Stimulated activated CD4-positive, alpha-beta T cell treated with anti-CD3 and anti-CD28 coated beads, TNF-alpha, amount 100 ng/mL, for 48 hours (primary cell): ENCODE results near the gene SHISA8.
"Not testable (repeated sequence)": the region's sequence is repeated elsewhere in the genome, so short reads cannot be mapped to it uniquely, and the experiment has no call there.

Source experiments
- DNase-seq, 3 donors: peaks; one replicate each; pipeline ENCODE4 v3.0.0-alpha.2; 2020; ENCODE audit warnings: low read depth in 3 of 3

SHISA8 gene

DNA sequence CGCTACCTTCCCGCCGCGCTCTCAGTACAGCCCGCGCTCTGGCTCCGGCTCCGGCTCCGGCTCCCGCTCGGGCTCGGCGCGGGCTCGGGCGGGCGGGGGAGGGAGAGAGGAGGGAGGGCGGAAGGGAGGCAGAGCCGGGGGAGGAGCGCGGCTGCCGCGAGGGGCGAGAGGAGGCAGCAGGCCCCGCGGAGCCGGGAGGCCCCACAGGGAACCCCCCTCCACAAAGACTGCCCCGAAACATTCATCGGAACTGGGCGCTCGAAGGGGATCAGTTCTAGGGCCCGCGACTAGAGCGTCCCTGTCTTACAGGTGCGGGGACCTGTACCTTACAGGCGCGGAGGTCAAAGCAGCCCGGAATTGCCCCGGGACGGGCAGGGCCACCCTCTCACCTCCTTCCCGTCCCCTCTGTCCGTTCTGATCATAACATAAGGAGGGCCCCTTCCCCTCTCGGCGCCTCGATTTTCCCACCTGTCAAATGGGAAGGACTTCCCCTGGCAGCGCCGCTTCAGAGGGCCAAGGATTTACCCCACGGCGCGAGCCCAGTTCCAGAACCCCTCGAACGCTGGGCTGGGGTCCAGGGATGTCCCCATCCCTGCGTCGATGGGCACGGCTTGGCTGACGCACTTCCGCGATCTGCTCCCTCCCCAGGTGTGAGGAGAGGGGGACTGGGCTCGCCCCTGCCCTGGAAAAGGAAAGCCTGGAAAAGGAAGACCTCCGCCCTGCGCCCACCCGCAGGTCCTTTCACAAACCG lies at the start of gene SHISA8:
Gene SHISA8 (minus strand): TSS at position 40 of the 751 bp plus-strand sequence. CDS start 407 bp downstream, outside the sequence.
- DNase-seq = no peak

DNA sequence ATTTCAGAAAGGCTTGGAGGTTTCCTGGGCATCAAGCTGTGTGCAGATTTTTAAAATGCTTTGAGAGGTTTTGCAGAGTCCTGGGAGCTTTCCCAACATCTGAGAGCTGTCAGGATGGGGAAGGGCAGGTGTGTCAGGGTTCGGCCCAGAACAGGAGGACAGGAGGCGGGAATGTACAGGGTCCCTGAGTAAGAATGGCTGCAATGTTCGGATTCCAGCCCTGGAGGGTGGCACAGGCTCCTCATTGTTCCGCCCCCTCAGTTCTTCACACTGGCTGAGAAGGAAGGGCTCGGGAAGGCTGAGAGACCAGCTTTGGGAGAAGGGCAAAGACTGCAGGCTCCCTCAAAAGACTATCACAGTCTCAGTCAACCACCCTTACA lies 49.2 kb upstream of the SHISA8 start:
- no peak for DNase-seq

DNA sequence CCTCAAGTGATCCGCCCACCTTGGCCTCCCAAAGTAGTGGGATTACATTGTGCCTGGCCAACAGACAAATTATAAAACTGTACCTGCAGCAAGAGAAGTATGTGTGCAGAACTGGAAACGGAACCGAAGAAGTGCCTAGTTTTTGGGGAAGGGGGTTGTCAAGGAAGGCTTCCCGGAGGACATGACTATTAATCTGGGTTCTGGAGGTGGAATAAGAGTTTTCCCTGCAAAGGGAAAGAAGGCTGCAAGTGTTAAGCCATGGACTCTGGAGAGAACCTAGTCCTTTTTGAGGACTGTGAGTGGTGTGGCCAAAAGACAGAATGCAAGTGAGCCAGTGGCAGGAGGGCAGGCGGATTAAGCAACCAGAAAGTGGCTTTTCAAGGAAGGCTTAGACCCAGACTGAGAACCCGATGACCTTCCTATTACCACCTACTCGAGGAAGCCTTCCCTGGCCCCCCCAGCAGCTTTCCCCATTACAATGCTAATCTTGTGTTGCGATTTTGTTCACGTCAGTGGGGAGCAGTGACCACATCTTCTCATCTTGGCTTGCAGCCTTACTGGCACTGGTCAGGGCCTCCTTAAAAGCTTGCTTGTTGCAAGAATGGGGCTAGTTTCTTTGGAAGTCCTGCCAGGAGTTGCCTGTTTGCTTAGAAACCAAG lies 48.7 kb upstream of the SHISA8 start:
- DNase-seq = no peak

DNA sequence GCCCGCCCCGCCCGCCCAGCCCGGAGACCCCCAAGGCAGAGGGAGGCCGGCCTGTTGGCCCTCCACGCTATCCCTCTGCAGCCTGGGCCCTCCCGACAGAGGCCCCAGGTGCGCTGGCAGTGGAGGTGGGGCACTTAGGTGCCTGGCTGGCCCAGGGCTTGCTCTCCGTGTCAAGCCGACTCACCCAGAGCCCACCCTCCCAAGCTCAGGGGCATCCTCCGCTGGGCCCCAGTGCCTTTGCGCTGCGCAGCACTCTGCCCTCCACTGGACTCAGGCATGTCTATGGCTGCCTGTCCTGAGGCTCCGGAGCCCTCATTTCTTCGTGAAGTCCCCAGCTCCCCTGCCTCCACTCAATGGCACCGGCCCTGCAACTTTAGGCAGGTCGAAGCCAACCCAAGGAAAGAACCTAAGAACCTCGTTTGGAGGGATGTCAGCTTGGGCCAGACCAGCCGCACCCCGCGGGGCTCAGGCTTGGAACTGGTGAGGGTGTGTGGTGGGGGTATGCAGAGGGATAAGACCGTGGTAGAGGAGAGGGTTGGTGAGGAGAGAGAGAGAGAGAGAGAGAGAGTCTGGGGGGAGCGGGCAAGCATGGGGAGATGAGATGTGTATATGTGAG lies 43.2 kb upstream of the SHISA8 start:
- DNase-seq = no peak

DNA sequence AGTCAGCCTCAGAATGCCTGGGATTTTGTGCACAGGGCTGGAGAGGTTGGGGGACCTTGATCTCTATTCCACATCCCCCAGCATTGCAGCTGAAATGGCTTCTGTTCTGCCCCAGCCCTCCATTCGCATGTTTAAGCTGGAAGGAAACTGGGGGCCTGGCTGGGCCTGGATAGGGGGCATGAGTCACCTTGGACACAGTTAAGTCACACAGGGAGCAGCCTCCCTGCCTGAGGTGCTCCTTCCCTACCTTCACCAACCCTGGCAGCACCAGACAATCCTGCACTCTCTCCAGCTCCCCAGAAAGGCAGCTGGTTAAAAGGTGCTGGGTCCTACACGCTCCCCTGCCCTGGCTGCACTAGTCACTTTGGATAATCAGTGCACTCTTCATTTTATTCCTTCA lies 37.8 kb upstream of the SHISA8 start:
- DNase-seq = no peak

DNA sequence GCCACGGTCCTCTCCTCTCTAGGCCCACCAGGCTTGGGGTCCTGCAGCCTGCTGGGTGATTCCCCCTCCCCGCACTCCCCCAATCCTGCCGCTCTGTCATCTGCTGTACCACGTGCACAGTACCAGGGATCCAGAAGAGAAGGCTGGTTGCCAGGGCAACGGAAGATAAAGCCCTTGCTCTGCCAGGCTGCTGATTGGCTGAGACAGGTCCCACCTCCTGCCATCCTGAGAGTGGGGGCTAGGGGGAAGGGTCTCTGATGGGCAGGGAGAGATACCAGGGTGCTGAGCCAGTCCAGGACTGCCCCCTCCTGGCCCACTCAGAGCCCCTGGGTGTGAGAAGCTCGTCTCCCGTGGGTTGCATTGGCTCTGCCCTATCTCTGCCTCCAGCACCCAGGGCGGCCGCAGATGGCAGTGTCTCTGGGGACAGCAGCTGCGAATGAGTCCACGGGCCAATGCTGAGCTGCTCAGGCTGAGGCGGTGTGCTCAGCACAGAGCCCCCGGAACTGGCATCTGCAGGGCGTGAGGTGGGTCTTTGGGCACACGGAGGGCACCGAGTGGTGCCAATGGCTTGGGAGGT lies 37.1 kb upstream of the SHISA8 start, which contains the start of gene SMIM45:
Gene SMIM45 (plus strand): TSS at position 253 of the 577 bp plus-strand sequence.
- DNase-seq = no peak

DNA sequence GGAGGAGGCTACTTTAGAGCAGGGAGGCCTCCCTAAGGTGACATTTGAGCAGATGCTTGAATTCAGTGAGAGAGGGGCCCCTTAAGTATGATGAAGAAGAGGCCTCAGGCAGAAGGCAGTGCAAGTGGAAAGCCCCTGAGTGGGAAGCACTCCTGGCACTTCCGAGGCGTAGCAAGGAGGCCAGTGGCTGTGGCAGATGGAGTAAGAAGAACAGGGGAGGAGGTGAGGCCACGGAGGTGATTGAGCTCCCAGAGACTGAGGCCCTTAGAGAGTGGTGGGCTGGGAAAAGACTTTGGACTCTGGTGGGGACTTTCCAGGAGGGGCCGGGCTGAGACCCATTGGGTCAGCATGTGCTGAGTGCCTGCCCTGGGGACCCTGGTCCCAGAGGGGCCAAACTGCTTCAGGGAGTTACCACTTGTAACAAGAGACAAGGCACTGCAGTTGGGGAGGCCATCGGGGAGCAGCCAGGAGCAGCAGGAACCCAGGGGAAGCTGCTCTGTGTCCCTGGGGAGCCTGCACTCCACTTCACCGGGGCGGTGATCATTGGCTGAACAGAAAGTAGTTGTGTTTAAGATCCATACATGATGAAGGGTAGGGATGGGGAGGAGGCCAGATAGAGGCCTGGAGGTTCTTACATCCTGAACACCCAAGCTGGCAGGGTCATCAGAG lies 34.6 kb upstream of the SHISA8 start:
- DNase-seq = no peak

DNA sequence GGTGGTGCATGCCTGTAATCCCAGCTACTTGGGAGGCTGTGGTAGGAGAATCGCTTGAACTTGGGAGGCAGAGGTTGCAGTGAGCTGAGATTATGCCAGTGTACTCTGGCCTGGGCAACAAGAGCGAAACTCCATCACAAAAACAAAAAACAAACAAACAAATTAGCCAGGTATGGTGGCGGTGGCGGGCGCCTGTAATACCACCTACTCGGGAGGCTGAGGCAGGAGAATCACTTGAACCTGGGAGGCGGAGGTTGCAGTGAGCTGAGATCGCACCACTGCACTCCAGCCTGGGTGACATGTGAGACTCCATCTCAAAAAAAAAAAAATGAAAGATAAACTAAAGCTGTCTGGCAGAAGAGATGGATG lies 34.0 kb upstream of the SHISA8 start:
- DNase-seq = not testable (repeated sequence)

DNA sequence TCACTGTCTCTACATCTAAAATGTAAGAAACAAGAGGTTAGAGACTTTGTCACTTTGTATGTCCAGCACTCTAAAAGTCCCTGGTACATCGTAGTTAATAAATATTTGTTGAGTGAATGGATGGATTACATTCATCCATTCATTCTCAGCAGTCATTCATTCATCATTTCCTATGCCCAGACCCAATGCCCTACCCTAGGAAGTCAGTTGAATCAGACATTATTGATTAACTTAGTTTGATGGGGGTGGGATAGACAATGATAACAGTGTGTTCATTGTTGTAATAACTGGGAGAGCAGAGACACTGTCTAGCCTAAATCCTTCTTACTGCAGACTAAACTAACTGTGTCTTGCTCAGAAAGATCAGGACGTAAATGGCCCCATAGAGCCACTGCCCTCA lies 33.3 kb upstream of the SHISA8 start:
- DNase-seq = no peak

DNA sequence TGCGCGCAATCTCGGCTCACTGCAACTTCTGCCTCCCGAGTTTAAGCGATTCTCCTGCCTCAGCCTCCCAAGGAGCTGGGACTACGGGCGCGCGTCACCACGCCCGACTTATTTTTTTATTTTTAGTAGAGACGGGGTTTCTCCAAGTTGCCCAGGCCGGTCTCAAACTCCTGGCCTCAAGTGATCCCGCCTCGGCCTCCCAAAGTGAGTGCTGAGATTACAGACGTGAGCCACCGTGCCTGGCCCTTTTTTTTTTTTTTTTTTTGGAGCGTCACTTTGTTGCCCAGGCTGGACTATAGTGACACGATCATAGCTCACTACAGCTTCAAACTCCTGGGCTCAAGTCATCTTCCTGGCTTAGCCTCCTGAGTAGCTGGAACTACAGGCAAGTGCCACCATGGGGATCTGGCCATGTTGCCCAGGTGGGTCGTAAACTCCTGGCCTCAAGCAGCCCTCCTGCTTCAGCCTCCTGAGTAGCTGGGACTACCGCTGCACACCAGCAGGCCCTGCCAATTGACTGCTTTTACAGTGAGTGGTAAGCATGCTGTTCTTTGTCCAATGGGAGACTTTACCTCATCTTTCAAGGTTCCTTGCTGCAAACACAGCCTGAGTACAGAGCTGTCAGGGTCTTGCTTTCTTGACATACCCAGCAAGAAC lies 32.7 kb upstream of the SHISA8 start:
- no peak for DNase-seq

DNA sequence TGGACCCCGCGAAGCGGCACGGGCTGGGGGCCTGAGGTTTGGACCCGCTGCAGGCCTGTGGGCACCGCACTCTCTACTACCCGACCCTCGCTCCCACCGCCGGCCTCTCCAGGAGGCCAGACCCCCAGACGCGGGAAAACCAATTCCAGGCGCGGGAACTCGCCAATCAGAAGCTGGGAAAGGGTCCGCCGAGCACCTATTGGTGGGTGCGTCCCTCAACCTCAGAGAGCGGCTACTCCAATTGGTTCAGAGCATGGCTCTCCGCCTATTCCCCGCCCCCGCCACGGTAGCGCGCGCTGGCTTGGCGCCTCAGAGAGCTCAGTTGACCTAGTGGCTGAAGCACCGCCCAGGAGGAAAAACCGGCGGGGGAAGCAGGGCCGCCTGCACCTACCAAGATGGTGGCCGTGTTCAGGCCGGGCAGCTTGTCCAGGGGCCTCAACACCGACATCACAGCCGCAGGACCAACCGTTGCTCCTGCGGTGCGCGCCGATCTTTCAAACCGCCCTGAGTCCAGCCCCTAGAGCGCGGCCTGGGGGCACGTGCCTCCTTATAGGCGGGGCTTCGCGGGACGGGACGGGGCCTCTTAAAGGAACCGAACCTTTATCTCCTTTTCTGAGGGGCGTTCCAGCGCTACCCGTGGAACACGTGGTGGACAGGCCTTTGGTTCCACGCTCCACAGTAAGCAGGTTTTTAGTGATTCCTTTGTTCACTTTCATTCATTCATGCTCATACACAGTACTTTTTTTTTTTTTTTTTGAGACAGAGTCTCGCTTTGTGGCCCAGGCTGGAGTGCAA lies 32.0 kb upstream of the SHISA8 start, which contains the start of gene CENPM:
Gene CENPM (minus strand): TSS at position 524 of the 795 bp plus-strand sequence. CDS start 76 bp downstream, at position 448.
- DNase-seq = peak; percentile 92 to 96 (median 93)

DNA sequence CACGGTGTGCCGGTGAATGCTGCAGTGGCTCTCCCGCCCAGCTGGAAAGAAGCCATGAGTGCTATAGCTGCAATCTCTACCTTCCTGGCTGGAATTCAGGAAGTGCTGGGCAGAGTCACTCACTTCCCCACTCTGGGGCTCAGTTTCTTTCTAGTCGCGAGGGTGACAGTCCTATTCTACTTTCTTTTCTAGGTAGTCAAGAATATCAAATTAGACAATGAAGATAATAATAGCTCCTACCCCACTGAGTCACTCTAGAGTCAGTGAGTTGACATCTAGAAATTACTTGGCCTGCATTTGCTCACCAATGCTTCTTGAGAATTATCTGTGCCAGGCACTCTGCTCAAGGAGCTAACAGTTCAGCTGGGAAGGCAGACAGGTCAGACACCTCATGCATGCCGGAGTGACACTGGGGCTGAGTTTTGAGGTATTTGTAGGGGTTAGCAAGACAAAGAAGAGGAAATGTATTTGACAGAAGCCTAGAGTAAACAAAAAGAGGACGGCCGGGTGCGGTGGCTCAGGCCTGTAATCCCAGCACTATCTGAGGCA lies 28.9 kb upstream of the SHISA8 start:
- no peak for DNase-seq

DNA sequence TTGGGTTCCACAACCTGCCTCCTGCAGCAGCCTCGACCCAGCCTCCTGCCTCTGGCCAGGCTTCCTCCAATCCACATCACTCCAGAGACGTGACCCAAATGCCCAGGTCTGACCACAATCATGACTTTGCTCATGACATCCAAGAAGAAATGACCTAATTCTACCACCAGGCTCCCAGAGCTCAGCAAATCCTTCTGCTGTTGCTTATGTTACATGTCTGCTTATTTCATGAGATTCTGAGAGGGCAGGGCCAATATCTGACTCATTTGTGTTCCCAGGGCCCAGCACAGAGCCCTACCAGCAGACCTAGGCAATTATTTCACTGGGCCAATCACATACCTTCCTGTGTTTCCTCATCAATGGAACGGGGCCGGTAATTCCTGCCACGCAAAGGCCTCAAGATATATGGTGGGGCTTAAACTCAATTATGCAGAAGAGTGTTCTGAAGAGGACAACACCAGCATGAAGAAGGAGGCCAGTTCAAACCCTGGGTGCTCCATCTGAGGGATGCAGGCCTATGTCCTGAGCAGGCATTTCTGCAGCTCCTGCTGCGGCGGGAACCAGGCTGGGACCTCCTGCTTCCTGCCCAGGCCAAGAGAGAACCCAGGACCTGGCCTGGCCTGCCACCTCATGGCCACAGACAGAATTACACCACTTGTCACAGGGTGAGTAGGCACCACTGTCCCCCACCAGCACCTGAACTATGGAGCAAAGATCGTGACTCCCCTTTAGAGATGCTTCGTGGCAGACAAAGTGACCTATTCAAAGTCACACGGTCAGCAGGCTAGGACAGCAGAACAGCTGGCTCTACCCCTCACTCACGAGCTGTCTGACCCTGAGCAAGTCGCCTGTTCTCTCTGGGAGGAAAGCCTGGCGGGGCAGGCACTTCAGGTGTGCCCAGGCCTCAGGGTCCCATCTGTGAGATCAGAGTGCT lies 26.2 kb upstream of the SHISA8 start:
- peak; percentile 68 to 72 (median 71) for DNase-seq

DNA sequence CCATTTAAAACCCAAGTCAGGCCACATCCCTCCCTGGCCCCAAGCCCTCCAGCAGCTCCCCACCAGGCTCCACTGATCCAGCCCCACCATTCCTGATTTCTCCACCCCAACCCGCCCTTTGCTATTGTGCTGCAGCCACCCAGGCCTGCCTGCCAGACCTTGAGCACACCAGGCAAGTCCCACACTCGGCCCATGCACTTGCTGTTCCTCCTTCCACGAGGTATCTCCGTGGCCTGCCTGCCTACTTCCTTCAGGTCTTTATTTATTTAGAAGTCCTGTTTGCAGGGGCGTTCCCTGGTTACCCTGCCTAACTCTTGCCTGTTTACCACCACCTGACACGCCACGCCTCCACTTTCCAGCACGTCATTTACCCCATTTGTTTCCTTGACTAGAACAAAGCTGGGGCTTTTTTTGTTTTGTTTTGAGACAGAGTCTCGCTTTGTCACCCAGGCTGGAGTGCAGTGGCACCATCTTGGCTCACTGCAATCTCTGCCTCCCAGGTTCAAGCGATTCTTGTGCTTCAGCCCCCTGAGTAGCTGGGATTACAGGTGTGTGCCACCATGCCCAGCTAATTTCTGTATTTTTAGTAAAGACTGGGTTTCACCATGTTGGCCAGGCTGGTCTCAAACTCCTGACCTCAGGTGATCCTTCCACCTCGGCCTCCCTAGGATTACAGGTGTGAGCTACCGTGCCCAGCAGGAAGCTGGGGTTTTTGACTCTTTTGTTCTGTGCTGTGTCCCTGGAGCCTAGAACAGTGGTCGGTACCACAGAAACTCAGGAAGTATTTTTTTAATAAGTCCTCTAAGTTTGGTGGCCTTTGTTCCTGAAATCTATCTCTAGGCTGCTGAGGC lies 25.3 kb upstream of the SHISA8 start:
- peak; percentile 90 to 95 (median 90) for DNase-seq

DNA sequence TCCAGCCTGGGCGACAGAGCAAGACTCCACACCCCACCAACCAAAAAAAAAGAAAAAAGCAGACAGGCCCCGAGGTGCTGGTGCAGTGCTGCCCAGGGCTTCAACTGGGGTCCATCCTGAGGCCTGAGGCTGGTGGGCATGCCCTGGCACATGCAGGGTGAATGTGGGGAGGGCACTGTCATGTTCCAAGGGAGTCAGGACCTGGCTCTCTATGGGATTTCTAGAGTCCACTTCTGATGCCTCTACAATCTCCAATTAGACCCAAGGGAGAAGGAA lies 22.0 kb upstream of the SHISA8 start:
- no peak for DNase-seq

DNA sequence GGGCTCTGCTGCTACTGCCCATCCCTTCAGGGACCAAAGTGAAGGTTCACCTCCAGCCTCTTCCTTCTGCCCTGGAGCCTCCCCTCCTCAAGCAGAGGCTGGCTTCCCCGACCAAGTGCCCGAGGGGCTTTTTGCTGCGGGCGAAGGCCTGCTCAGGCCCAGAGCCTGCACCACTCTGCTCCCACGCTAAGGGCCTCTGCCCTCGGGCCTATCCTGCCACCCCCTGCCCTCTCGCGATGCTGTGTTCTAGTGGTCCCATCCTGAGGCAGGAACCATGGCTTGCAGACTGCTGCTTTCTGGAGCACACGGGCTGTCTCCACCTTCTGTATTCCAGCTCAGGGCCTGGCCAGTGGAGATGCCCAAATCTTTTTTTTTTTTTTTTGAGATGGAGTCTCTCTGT lies 20.6 kb upstream of the SHISA8 start:
- DNase-seq = no peak

DNA sequence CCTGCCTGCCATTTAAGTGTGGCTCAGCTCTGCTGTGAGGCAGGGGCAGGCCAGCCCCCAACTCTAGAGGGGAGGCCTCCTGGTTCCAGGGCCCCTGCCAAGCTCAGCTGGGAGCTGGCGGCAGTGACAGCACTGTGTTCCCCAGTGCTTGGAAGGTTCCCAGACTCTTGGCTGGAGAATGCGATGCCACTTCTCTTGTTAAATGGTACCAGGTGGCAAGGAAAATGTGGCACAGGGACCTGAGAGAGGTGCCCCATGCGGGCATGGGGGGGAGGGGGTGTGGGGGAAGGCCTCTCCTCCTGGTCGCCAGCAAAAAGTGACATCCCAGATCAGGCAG lies 20.1 kb upstream of the SHISA8 start:
- no peak for DNase-seq

DNA sequence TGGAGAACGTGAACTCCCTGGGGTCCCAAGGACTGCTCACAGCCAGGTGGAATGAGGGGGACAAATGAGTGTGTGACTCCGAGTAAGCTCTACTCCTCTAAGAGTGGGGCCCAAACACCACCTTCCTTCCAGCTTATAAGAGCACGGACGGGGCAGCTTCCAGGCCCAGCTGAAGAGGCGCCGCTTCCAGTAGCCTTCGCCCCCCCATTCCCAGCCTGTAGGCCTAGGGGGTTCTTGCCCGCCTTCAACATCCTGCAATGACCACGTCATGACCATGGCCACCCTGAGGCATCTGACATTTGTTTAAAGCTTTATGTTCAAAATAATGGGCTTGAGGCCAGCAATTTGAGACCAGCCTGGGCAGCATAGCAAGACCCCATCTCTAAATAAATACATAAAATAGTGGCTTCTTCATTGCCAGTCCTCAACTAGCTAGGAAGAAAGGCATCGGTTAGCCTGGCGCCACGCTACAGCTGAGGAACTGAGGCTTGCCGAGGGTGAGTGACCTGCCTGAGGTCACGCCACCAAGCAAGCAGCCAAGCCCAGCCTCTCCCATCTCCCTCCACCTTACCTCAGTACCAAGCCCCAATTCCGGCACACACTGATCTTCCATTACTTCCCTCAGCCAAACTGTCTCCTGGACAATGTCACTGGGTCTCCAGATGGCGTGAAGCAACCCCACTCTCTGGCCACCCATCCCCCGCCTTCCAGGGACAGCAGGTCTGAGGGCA lies 19.6 kb upstream of the SHISA8 start:
- no peak for DNase-seq
